ENCODE results near the gene XYLT2.

DNA sequence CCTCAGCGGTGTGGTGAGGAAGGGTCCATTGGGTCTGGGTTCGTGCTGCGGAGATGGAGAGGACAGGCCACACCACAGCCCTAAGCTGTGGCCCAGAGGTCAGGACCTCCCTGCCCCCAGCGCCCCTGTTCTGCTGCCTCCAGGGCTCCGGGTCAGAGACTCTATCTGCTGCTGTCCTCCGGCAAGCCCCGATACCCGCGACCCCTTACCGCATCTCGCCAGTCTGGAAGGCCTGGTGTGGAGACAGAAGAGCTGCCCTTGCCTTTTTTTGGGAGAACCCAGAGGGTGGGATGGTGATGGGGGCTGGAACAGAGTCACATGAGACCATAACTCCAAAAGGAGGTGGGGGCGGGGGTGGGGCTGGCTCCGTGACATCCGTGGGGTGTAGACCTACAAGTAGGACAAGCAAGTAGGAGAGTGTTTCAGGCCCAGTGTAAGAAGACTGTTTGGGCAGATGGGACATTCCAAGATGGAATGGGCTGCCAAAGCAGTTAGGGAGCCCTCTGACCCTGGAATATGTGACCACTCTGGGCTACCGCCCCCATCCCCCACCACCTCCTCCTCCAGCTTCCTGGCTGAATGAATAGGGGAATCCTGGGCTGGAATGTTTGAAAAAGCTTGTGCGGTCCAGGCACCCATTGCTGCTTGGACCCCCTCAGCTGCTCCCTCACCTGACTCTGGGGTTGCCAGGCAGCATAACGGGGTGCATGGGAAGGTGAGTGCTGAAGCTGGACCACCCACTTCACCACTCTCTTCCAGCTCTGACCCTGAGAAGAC, 1.4 kb downstream of the XYLT2 start:
- TF ChIP-seq, protein P1, sequence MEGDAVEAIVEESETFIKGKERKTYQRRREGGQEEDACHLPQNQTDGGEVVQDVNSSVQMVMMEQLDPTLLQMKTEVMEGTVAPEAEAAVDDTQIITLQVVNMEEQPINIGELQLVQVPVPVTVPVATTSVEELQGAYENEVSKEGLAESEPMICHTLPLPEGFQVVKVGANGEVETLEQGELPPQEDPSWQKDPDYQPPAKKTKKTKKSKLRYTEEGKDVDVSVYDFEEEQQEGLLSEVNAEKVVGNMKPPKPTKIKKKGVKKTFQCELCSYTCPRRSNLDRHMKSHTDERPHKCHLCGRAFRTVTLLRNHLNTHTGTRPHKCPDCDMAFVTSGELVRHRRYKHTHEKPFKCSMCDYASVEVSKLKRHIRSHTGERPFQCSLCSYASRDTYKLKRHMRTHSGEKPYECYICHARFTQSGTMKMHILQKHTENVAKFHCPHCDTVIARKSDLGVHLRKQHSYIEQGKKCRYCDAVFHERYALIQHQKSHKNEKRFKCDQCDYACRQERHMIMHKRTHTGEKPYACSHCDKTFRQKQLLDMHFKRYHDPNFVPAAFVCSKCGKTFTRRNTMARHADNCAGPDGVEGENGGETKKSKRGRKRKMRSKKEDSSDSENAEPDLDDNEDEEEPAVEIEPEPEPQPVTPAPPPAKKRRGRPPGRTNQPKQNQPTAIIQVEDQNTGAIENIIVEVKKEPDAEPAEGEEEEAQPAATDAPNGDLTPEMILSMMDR (conservative IDR thresholded peaks at IDR 0.05), result no peak
- TF ChIP-seq ZFX (IDR thresholded peaks at IDR 0.05), result no peak

Measured in C4-2B (cell line).